ENCODE measurements around the gene TNFRSF8. TPM values are rescaled to one million over a fixed set of nuclear protein-coding genes. Genes with fewer than 3 reads are reported as not detected.
A peak's percentile ranks its signal among the peaks of the same experiment; 100 is the strongest.

The TNFRSF8 gene
- polyA plus RNA-seq, 1 of the 3 experiments (the other 2 are of a cell fraction), result 0.07 TPM

GRCh38 chr1:12178511-12178910 is 115.4 kb downstream of the TNFRSF8 start:
- Histone ChIP-seq H3K4me2 (no peak overlapping the region), H2AFZ (ENCODE audit: low read depth) (peak overlapping the region; percentile 51; the same call in 1 of the 2 replicates), H3K9ac (no peak overlapping the region), H3K79me2 (ENCODE audit: insufficient read depth) (no peaks in the 10 kb centered on the region), H3K4me1 (ENCODE audit: control insufficient read depth in 1 of 2, insufficient read depth in 2 of 2, low read depth in 1 of 2, low read length in 1 of 2) (peaks cover 6 to 7% of the 10 kb centered on the region in 2 experiments; a peak in 2 of 4 replicates), H3K27ac (ENCODE audit: low read depth in 2 of 2, low read length in 1 of 2) (no peak overlapping the region), H3K36me3 (replicated peaks in 1 of 2; ENCODE audit: control insufficient read depth in 1 of 2, insufficient read depth in 2 of 2, low read length in 1 of 2) (no peaks in the 10 kb centered on the region), H3K9me3 (no peaks in the 10 kb centered on the region), H4K20me1 (ENCODE audit: insufficient read depth) (no peaks in the 10 kb centered on the region), H3K9me2 (no peaks in the 10 kb centered on the region), H3K4me3 (ENCODE audit: low read depth in 2 of 2, low read length in 1 of 2) (no peak overlapping the region), H3K27me3 (ENCODE audit: insufficient read depth) (no peaks in the 10 kb centered on the region), H3F3A (replicated peaks; ENCODE audit: insufficient read depth) (peaks cover 4% of the 10 kb centered on the region)
- ChIA-PET CTCF (interaction anchor here (1.2 to 4.4 kb wide), 4 partner anchors 22 to 54 kb away, joined by 3 to 29 read pairs (median 4); no protein-coding TSS in a partner anchor), POLR2A (no interaction called here)
- no peak for TF ChIP-seq ELF1 (IDR thresholded peaks at IDR 0.05)
- no peak for TF ChIP-seq REST (IDR thresholded peaks at IDR 0.05; ENCODE audit: low read depth, low read length)
- TF ChIP-seq CHD2 (IDR thresholded peaks at IDR 0.05; ENCODE audit: low read length, partially characterized antibody), result no peak
- TF ChIP-seq FOXM1 (IDR thresholded peaks at IDR 0.05; ENCODE audit: low read depth), result no peak
- no peak for TF ChIP-seq YY1 (IDR thresholded peaks at IDR 0.05; ENCODE audit: low read depth)
- no peak for DNase-seq
- WGBS (ENCODE audit: low lambda C conversion rate), result 75% methylated on average over 11 of the region's 11 CpGs

GRCh38 chr1:12179111-12179519 is 116.0 kb downstream of the TNFRSF8 start:
- H3K27ac ChIP-seq (ENCODE audit: low read depth in 2 of 2, low read length in 1 of 2), result no peak overlapping the region

More at GRCh38 chr1:12179111-12179519, 116.0 kb downstream of the TNFRSF8 start:
- no peak overlapping the region for H3K9ac ChIP-seq
- H3F3A ChIP-seq (replicated peaks; ENCODE audit: insufficient read depth), result peaks cover 4% of the 10 kb centered on the region
- H3K36me3 ChIP-seq (replicated peaks in 1 of 2; ENCODE audit: control insufficient read depth in 1 of 2, insufficient read depth in 2 of 2, low read length in 1 of 2), result no peaks in the 10 kb centered on the region
- no peaks in the 10 kb centered on the region for H3K27me3 ChIP-seq (ENCODE audit: insufficient read depth)
- POLR2A ChIA-PET, result no interaction called here
- H3K9me2 ChIP-seq, result no peaks in the 10 kb centered on the region
- no peaks in the 10 kb centered on the region for H3K9me3 ChIP-seq
- no peak overlapping the region for H3K4me2 ChIP-seq
- H3K4me3 ChIP-seq (ENCODE audit: low read depth in 2 of 2, low read length in 1 of 2), result no peak overlapping the region
- DNase-seq, result no peak
- TF ChIP-seq MAX (IDR thresholded peaks at IDR 0.05; ENCODE audit: low read depth) (no peak), FOXJ3 (CRISPR knock-in tag; IDR thresholded peaks at IDR 0.05) (no peak), GABPA (IDR thresholded peaks at IDR 0.05; ENCODE audit: low read depth) (no peak), USF1 (IDR thresholded peaks at IDR 0.05; ENCODE audit: borderline replicate concordance, low read depth) (no peak), EZH2phosphoT487 (IDR thresholded peaks at IDR 0.05; ENCODE audit: borderline replicate concordance, low read depth) (no peak), EP300 (IDR thresholded peaks at IDR 0.05; ENCODE audit: borderline replicate concordance in 1 of 2, low read depth in 1 of 2, low read length in 1 of 2) (no peak), GATA2 (CRISPR knock-in tag; IDR thresholded peaks at IDR 0.05) (no peak), CHD2 (IDR thresholded peaks at IDR 0.05; ENCODE audit: low read length, partially characterized antibody) (no peak), PBX3 (IDR thresholded peaks at IDR 0.05) (no peak), POLR2AphosphoS5 (IDR thresholded peaks at IDR 0.05; ENCODE audit: low read depth, low read length) (no peak), RFX5 (IDR thresholded peaks at IDR 0.05; ENCODE audit: low read length) (no peak), TAF1 (IDR thresholded peaks at IDR 0.05; ENCODE audit: borderline replicate concordance, low read depth, low read length) (no peak), NFIC (IDR thresholded peaks at IDR 0.05; ENCODE audit: borderline replicate concordance) (no peak)
- H4K20me1 ChIP-seq (ENCODE audit: insufficient read depth), result no peaks in the 10 kb centered on the region
- WGBS (ENCODE audit: low lambda C conversion rate), result 60% methylated on average over 3 of the region's 17 CpGs
- no peak overlapping the region for H2AFZ ChIP-seq (ENCODE audit: low read depth)
- no peaks in the 10 kb centered on the region for H3K79me2 ChIP-seq (ENCODE audit: insufficient read depth)
- peaks cover 10 to 11% of the 10 kb centered on the region in 2 experiments for H3K4me1 ChIP-seq (ENCODE audit: control insufficient read depth in 1 of 2, insufficient read depth in 2 of 2, low read depth in 1 of 2, low read length in 1 of 2)
- CTCF ChIA-PET, result interaction anchor here (0.8 to 4.4 kb wide), 4 partner anchors 23 to 54 kb away, joined by 3 to 29 read pairs (median 4); no protein-coding TSS in a partner anchor
